Mesenchymal stem cell (in vitro differentiated cells and primary cell): ENCODE measurements around the gene NMRAL1.

Experiments used
- DNase-seq: peaks from one replicate; pipeline ENCODE4 v3.0.0-alpha.2; 2013
- H2AFZ ChIP-seq: one replicate; pipeline ENCODE4 v1.6.1; 2013; ENCODE audit warnings: low read depth, mild to moderate bottlenecking, control low read depth, inconsistent platforms, low read length, moderate library complexity
- H2AK5ac ChIP-seq: 2 replicates; pipeline ENCODE4 v1.6.1; 2013; ENCODE audit warnings: low read length, moderate library complexity, mild to moderate bottlenecking, inconsistent platforms; ENCODE audit not compliant: severe bottlenecking
- H2BK120ac ChIP-seq: one replicate; pipeline ENCODE4 v1.6.1; 2013; ENCODE audit warnings: low read depth, mild to moderate bottlenecking, inconsistent platforms, low read length, moderate library complexity
- H2BK12ac ChIP-seq, 2 experiments: one replicate each; pipeline ENCODE4 v1.6.1; 2013; ENCODE audit warnings: inconsistent platforms in 2 of 2, low read length in 2 of 2, mild to moderate bottlenecking in 2 of 2, moderate library complexity in 2 of 2, control low read depth in 1 of 2
- H2BK15ac ChIP-seq: one replicate; pipeline ENCODE4 v1.6.1; 2013; ENCODE audit warnings: mild to moderate bottlenecking, low read depth, inconsistent platforms; ENCODE audit not compliant: poor library complexity, severe bottlenecking
- H2BK5ac ChIP-seq: 2 replicates; pipeline ENCODE4 v1.6.1; 2013; ENCODE audit warnings: low read depth, mild to moderate bottlenecking, low read length, control low read depth, inconsistent platforms; ENCODE audit not compliant: poor library complexity, severe bottlenecking
- H3K14ac ChIP-seq, 2 experiments: one replicate each; pipeline ENCODE4 v1.6.1; 2013; ENCODE audit warnings: inconsistent platforms in 2 of 2, low read length in 2 of 2, control low read depth in 1 of 2, mild to moderate bottlenecking in 1 of 2, moderate library complexity in 1 of 2
- H3K18ac ChIP-seq, 2 experiments: one replicate each; pipeline ENCODE4 v1.6.1; 2013; ENCODE audit warnings: inconsistent platforms in 2 of 2, low read length in 2 of 2, control low read depth in 1 of 2, low read depth in 1 of 2, mild to moderate bottlenecking in 1 of 2
- H3K23ac ChIP-seq, 2 experiments: one replicate each; pipeline ENCODE4 v1.6.1; 2013; ENCODE audit warnings: inconsistent platforms in 2 of 2, low read length in 2 of 2, mild to moderate bottlenecking in 2 of 2, moderate library complexity in 2 of 2, control low read depth in 1 of 2
- H3K27ac ChIP-seq: 2 replicates; pipeline ENCODE4 v1.5.1; 2013; ENCODE audit warnings: mild to moderate bottlenecking, moderate library complexity, low read length, control low read depth, inconsistent platforms; ENCODE audit not compliant: poor library complexity, severe bottlenecking
- H3K27me3 ChIP-seq, 2 experiments: 2 replicates each; pipeline versions ENCODE4 v1.6.1 to v1.7.0; 2013; ENCODE audit warnings: low read length in 2 of 2, mild to moderate bottlenecking in 2 of 2, moderate library complexity in 2 of 2, control low read depth in 1 of 2, inconsistent platforms in 1 of 2; ENCODE audit not compliant: control insufficient read depth in 1 of 2, insufficient read depth in 1 of 2
- H3K36me3 ChIP-seq, 2 experiments: 2 replicates each; pipeline versions ENCODE4 v1.6.1 to v1.7.0; 2013; ENCODE audit warnings: low read length in 2 of 2, control low read depth in 1 of 2, inconsistent platforms in 1 of 2, low read depth in 1 of 2, mild to moderate bottlenecking in 1 of 2; ENCODE audit not compliant: insufficient read depth in 2 of 2, control insufficient read depth in 1 of 2
- H3K4ac ChIP-seq, 2 experiments: one replicate each; pipeline ENCODE4 v1.6.1; 2013; ENCODE audit warnings: inconsistent platforms in 2 of 2, low read length in 2 of 2, mild to moderate bottlenecking in 2 of 2, moderate library complexity in 2 of 2, control low read depth in 1 of 2, low read depth in 1 of 2
- H3K4me1 ChIP-seq: 2 replicates; pipeline ENCODE4 v1.6.1; 2013; ENCODE audit warnings: low read depth, low read length, control low read depth; ENCODE audit not compliant: control insufficient read depth, insufficient read depth
- H3K4me2 ChIP-seq: 2 replicates; pipeline ENCODE4 v1.6.1; 2013; ENCODE audit warnings: low read length, mild to moderate bottlenecking, inconsistent platforms; ENCODE audit not compliant: poor library complexity, severe bottlenecking
- H3K4me3 ChIP-seq, 2 experiments: 2 replicates each; pipeline versions ENCODE4 v1.5.1 to v1.7.0; 2013; ENCODE audit warnings: low read length in 2 of 2, mild to moderate bottlenecking in 2 of 2, control low read depth in 1 of 2, low read depth in 1 of 2; ENCODE audit not compliant: insufficient read depth in 1 of 2
- H3K79me1 ChIP-seq: replicated peaks from 2 replicates; pipeline ENCODE4 v1.6.1; 2013; ENCODE audit warnings: mild to moderate bottlenecking, control low read depth, low read length, inconsistent platforms; ENCODE audit not compliant: poor library complexity, severe bottlenecking
- H3K9ac ChIP-seq: 2 replicates; pipeline ENCODE4 v1.7.0; 2013; ENCODE audit warnings: mild to moderate bottlenecking, low read length, moderate library complexity
- H3K9me3 ChIP-seq: 2 replicates; pipeline ENCODE4 v1.7.0; 2013; ENCODE audit warnings: mild to moderate bottlenecking, low read length; ENCODE audit not compliant: control insufficient read depth
- H4K8ac ChIP-seq: one replicate; pipeline ENCODE4 v1.6.1; 2013; ENCODE audit warnings: inconsistent platforms, mild to moderate bottlenecking, low read length, moderate library complexity
- H4K91ac ChIP-seq: one replicate; pipeline ENCODE4 v1.6.1; 2013; ENCODE audit warnings: mild to moderate bottlenecking, low read length, inconsistent platforms
- WGBS: methylation state at CpG from one replicate; pipeline ENCODE4 v1.1.7; 2013; ENCODE audit warnings: mixed read lengths; 5-methylcytosine and 5-hydroxymethylcytosine counted together

NMRAL1 gene

DNA sequence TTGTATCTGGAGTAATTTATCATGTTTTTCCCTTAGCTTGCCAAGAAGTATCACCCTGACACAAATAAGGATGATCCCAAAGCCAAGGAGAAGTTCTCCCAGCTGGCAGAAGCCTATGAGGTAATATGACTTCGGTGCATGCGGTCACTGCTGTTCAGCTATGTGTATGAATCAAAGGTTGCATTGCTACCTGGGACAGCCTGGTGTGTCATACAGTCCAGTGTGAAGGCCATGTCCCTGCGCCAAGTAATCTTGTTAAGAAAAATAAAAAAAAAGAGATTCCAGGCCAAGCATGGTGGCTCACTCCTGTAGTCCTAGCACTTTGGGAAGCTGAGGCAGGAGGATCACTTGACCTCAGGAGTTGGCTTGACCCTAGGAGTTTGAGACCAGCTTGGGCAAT, 37.1 kb downstream of the NMRAL1 start:
- Histone ChIP-seq H3K4me1 (no peaks in the 10 kb centered on the region), H3K36me3 (peaks cover 39 to 86% of the 10 kb centered on the region in 2 experiments), H2BK15ac (no peak overlapping the region), H3K18ac (no peak overlapping the region), H3K4me3 (no peak overlapping the region), H3K23ac (no peak overlapping the region), H3K4ac (no peak overlapping the region), H3K9me3 (no peaks in the 10 kb centered on the region), H4K8ac (no peak overlapping the region), H2BK120ac (no peak overlapping the region), H3K4me2 (no peak overlapping the region), H3K14ac (no peak overlapping the region), H2AFZ (no peak overlapping the region), H2AK5ac (no peak overlapping the region), H3K27ac (no peak overlapping the region), H3K27me3 (no peaks in the 10 kb centered on the region), H3K9ac (no peak overlapping the region), H2BK12ac (no peak overlapping the region), H3K79me1 (peaks cover 22% of the 10 kb centered on the region), H4K91ac (no peak overlapping the region), H2BK5ac (no peak overlapping the region)
- no peak for DNase-seq
- WGBS = 98% methylated on average over 3 of the region's 3 CpGs

DNA sequence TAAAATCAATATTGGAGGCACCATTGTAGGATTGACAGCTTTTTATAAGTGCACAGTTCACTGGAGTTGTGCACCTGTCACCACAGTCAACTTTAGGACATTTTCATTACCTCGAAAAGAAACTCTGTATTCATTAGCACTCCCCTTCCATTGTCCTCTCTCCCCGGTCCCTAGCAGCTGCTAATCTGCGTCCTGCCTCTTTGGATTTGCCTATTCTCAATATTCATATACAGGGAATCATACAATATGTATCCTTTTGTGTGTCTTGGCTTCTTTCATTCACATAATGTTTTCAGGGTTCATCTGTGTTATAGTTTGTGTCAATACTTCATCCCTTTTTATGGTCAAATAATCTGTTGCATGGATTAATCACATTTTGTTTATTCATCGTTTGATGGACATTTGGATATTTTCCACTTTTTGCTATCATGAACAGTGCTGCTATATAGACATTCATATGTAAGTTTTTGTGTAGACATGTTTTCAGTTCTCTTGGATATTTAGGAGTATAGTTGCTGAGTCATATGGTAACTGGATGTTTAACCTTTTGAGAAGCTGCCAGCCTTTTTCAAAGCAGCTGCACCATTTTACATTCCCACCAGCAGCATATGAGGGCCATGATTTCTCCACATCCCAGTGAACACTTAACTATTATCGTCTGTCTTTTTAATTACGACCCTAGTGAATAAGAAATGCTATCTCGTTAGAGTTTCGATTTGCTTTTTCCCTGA, 38.9 kb downstream of the NMRAL1 start:
- WGBS = 98% methylated on average over 5 of the region's 8 CpGs
- Histone ChIP-seq H3K36me3 (peaks cover 26 to 84% of the 10 kb centered on the region in 2 experiments), H2BK5ac (no peak overlapping the region), H2BK120ac (no peak overlapping the region), H3K27ac (no peak overlapping the region), H3K4me3 (no peak overlapping the region), H4K91ac (no peak overlapping the region), H3K9ac (no peak overlapping the region), H3K23ac (no peak overlapping the region), H3K79me1 (peaks cover 23% of the 10 kb centered on the region), H3K18ac (no peak overlapping the region), H3K14ac (no peak overlapping the region), H3K4me2 (no peak overlapping the region), H3K4ac (no peak overlapping the region), H3K4me1 (no peaks in the 10 kb centered on the region), H3K9me3 (no peaks in the 10 kb centered on the region), H3K27me3 (no peaks in the 10 kb centered on the region), H2AK5ac (no peak overlapping the region), H2BK12ac (no peak overlapping the region), H2BK15ac (no peak overlapping the region), H2AFZ (no peak overlapping the region), H4K8ac (no peak overlapping the region)
- no peak for DNase-seq

DNA sequence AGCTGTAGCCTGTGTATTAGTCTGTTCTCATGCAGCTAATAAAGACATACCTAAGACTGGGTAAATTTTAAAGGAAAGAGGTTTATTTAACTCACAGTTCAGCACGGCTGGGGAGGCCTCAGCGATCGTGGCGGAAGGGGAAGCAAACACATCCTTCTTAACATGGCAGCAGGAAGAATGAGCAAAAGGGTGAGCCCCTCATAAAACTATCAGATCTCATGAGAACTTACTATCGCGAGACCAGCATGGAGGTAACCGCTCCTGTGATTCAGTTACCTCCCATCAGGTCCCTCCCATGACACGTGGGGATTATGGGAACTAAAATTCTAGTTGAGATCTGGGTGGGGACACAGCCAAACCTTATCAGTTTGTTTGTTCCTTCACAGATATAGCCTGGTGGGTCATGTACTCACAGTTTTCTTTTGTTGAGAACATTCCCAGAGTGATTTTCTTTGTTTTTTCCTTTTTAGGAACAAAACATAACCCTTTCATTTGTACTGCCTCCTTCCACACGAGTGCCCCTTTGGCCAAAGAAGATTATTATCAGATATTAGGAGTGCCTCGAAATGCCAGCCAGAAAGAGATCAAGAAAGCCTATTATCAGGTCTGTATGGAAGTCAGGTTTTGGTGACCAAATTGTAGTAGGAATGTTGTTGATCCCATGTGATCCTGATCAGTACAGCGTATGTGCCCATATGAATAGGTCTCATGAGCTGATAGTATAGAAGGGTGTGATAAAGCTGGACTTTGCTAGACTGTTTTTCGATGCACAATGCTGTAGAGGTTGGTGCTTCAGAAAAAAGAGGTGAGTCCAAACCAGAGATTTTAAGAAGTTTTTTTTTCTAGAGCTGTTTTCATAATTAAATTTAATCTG, 40.3 kb downstream of the NMRAL1 start:
- Histone ChIP-seq H3K4me3 (no peak overlapping the region), H2BK12ac (no peak overlapping the region), H3K27me3 (no peaks in the 10 kb centered on the region), H3K79me1 (peaks cover 25% of the 10 kb centered on the region), H3K9ac (no peak overlapping the region), H3K4me2 (no peak overlapping the region), H4K91ac (no peak overlapping the region), H2BK5ac (no peak overlapping the region), H3K27ac (no peak overlapping the region), H3K14ac (no peak overlapping the region), H2AK5ac (no peak overlapping the region), H2AFZ (no peak overlapping the region), H3K23ac (no peak overlapping the region), H2BK120ac (no peak overlapping the region), H3K9me3 (no peaks in the 10 kb centered on the region), H4K8ac (no peak overlapping the region), H2BK15ac (no peak overlapping the region), H3K4me1 (no peaks in the 10 kb centered on the region), H3K18ac (no peak overlapping the region), H3K36me3 (peaks cover 19 to 78% of the 10 kb centered on the region in 2 experiments), H3K4ac (no peak overlapping the region)
- 97% methylated on average over 12 of the region's 12 CpGs for WGBS
- DNase-seq = no peak

DNA sequence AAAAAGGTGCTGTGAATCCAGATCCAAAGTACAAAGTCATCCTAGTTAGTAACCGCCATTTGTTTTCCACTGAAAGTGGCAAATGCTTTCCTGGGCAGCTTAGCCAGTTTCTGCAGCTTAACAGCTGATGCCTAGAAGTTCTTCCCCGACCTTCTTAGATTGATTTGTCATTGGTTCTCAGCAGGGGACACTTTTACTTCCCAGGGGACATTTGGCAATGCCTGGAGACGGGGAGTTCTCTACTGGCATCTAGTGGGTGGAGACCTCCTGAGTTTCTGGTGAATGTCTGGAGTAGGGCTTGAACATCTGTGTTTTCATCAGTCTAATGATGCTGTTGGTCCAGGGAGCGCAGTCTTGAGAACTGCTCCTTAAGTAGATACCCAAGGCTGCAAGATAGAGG, 41.2 kb downstream of the NMRAL1 start:
- no peak overlapping the region for H3K18ac ChIP-seq

More for the DNA sequence above, 41.2 kb downstream of the NMRAL1 start:
- Histone ChIP-seq H3K23ac (no peak overlapping the region), H2BK15ac (no peak overlapping the region), H4K8ac (no peak overlapping the region), H3K9ac (no peak overlapping the region), H3K27me3 (no peaks in the 10 kb centered on the region), H3K27ac (no peak overlapping the region), H3K4me3 (no peak overlapping the region), H3K4ac (no peak overlapping the region), H3K9me3 (no peaks in the 10 kb centered on the region), H2BK12ac (no peak overlapping the region), H2BK5ac (no peak overlapping the region), H2AFZ (no peak overlapping the region), H2BK120ac (no peak overlapping the region), H2AK5ac (no peak overlapping the region), H3K4me1 (no peaks in the 10 kb centered on the region), H3K79me1 (peaks cover 27% of the 10 kb centered on the region), H3K14ac (no peak overlapping the region), H3K4me2 (no peak overlapping the region), H3K36me3 (peaks cover 21 to 71% of the 10 kb centered on the region in 2 experiments), H4K91ac (no peak overlapping the region)
- no peak for DNase-seq
- WGBS = 84% methylated on average over 4 of the region's 4 CpGs
